ENCODE results near the gene PDCD7.
A peak's percentile ranks its signal among the peaks of the same experiment; 100 is the strongest.
"Not testable (repeated sequence)": the region's sequence is repeated elsewhere in the genome, so short reads cannot be mapped to it uniquely, and the experiment has no call there.

The PDCD7 gene, protein sequence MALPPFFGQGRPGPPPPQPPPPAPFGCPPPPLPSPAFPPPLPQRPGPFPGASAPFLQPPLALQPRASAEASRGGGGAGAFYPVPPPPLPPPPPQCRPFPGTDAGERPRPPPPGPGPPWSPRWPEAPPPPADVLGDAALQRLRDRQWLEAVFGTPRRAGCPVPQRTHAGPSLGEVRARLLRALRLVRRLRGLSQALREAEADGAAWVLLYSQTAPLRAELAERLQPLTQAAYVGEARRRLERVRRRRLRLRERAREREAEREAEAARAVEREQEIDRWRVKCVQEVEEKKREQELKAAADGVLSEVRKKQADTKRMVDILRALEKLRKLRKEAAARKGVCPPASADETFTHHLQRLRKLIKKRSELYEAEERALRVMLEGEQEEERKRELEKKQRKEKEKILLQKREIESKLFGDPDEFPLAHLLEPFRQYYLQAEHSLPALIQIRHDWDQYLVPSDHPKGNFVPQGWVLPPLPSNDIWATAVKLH

DNA sequence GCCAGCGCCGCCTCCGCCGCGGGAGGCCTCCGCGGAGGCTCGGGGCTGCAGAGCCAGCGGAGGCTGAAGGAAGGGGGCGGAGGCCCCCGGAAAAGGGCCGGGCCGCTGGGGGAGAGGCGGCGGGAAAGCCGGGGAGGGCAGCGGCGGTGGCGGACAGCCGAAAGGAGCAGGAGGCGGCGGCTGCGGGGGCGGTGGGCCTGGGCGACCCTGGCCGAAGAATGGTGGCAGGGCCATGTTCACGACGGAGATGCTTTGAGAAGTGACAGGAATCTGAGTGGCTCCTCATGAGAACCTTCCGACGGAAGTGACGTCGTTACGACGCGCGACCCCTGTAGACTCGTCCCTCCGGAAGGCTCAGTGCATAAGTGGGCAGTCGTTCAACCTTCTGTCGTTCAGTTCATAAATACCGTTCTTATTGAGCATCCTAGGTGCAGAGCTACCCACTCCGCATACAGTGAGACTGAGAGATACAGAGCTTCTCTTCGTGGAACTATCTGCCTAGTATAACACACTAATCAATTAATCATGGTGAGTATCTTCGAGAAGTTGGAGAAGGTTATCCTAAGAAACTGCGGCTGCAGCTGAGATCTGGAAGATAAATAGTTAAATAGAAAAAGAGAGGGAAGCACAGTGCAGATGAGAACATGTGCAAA, at the start of gene PDCD7:
TSS of gene PDCD7 (minus strand) at position 261 of the 653 bp plus-strand sequence. CDS start at position 234, 27 bp downstream.
- peak; percentile 50 for DNase-seq

GRCh38 chr15:65182538-65182937, 48.9 kb upstream of the PDCD7 start:
- DNase-seq, result no peak

DNA sequence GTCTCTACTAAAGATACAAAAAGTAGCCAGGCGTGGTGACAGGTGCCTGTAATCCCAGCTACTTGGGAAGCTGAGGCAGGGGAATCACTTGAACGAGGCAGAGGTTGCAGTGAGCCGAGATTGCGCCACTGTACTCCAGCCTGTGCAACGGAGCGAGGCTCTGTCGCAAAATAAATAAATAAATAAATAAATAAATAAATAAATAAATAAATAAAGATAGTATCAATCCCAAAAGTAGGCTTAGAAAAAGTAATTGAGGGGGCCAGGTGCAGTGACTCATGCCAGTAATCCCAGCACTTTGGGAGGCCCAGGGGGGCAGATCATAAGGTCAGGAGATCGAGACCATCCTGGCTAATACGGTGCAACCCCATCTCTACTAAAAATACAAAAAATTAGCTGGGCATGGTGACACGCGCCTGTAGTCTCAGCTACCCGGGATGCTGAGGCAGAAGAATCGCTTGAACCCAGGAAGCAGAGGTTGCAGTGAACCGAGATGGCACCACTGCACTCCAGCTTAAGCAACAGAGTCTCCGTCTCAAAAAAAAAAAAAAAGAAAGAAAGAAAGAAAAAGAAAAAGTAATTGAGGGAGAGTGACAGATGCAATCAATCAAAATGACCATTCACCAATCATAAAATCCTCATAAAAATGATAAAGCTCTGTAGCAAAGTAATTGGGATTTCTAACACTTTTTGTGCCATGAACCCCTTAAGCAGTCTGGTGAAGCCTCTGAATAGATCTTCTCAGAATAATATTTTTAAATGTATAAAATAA, 48.2 kb upstream of the PDCD7 start:
- not testable (repeated sequence) for DNase-seq

DNA sequence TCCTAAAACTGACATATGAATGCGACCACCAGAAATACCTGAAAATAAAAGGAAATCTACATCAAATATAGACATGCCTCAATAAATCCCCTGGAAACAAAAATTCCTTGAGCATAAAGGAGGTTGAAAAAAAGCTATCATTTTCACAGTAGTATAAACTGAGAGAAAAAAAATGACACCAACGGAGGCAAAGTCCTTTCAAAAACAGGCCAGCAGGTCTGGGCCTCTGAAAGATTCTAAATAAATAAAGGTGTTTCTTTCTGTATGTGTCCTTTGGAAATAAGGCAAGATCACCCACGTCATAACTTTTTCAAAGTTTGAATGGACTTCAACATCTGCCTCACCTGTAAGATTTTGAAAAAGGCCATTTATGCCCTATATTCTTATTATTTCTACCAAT, 46.6 kb upstream of the PDCD7 start:
- no peak for DNase-seq

DNA sequence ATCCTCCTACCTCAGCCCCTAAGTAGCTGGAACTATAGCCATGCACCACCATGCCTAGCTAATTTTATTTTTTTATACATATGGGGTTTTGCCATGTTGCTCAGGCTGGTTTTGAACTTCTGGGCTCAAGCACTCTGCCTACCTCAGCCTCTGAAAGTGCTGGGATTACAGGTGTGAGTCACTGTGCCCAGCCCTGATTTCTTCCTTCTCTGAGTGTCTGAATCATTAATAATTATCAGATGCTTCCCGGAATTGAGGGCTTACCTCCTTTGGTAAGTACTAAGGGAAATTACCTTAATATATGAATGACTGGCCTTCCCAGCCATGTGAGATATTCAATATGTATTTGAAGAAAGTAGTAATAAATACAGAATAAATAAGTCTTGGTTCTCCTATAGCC, 44.3 kb upstream of the PDCD7 start:
- no peak for DNase-seq

DNA sequence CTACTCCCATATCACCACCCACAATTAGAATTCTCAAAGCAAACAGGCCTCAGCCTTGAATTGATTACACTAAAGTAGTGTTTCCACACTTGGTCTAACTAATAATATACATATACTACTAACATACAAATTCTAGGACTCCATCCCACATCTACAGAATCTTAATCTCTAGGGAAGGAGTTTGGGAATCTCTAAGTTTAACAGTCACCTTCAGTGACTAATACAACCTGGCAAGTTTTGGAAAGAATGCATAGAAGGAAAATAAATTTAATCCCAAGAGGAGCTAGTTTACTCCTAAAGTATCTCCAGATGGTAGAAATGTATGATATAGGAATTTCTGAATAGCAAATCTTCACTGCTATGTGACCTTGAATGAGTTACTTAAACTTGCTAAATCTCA, 42.4 kb upstream of the PDCD7 start:
- no peak for DNase-seq

- no peak for DNase-seq
Observed at GRCh38 chr15:65175511-65175910, 41.9 kb upstream of the PDCD7 start.

DNA sequence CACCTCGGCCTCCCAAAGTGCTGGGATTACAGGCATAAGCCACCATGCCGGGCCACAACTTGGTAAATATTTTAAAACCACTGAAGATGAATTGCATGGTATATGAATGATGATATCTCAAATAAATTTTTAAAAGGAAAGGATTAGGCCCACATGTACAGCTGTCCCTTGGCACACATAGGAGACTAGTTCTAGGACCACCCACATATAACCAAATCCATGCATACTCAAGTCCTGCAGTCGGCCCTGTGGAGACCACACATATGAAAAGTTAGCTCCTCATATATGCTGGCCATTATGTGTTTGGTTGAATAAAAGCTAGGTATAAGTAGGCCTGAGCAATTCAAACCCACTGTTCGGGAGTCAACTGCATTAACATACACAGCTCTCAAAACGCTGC, 40.9 kb upstream of the PDCD7 start:
- no peak for DNase-seq

DNA sequence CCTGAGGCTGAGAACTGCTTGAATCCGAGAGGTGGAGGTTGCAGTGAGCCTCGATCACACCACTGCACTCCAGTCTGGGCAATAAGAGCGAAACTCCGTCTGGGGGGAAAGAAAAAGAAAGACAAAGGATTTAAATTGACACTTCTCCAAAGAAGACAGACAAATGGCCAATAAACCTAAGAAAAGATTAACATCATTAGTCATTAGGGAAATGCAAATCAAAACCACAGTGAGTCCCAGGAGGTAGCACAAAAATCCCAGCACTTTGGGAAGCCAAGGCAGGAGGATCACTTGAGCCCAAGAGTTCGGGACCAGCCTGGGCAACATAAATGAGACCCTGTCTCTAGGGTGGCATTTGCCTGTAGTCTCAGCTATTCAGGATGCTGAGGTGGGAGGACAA, 38.9 kb upstream of the PDCD7 start:
- DNase-seq, result no peak

DNA sequence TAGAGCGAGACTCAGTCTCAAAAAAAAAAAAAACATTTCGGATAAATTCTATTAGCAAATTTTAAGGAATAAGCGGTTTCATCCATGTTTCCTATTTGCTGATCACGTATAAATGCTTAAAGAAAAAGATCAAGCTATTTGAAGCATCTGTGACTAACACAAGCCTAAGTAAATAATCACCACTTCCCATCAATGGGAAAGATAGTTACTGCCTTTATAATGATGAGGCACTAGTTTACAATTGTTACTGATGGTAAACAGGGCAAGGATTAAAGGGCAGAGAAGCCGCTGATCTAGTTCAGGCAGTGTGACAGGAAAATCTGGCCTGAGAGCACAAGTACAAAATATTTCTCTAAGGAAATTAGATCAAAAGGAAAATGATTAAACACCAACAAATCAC, 37.8 kb upstream of the PDCD7 start:
- DNase-seq, result no peak

DNA sequence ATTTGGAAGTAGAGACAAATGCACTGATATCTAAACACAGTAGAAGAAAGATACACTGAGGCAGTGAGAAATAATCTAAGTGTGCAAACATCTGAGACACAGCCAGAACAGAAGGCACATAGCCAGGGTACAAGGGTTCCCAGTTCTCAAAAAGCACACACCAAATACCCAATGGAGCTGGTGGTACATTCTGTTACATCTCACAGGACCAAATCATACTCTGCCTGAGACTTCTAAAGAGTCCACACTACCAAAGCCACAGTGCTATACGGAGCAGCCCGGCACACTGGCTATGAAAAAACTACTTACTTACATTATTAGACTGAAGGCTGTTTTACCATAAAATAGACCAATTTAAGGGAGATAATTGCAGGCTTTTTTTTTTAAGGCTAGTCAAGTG, 32.3 kb upstream of the PDCD7 start:
- no peak for DNase-seq

DNA sequence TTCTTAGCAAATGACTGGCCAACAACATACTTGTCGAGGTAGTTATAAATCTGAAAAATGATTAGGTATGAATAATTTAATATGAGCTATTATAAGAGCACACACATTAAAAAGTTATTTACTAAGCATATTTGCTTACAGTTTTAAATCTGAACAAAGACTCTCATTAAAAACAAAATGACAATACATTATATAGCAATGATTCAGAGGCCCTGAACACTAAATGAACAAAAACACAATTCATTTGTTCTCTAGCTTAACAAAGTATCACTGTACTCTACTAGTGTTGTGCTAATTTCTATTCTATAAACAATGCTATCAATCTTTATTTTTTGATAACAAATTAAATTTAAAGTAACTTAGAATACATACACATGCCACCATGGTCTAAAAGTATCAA, 30.5 kb upstream of the PDCD7 start:
- DNase-seq, result no peak

- DNase-seq, result no peak
Observed at GRCh38 chr15:65163041-65163440, 29.4 kb upstream of the PDCD7 start.

DNA sequence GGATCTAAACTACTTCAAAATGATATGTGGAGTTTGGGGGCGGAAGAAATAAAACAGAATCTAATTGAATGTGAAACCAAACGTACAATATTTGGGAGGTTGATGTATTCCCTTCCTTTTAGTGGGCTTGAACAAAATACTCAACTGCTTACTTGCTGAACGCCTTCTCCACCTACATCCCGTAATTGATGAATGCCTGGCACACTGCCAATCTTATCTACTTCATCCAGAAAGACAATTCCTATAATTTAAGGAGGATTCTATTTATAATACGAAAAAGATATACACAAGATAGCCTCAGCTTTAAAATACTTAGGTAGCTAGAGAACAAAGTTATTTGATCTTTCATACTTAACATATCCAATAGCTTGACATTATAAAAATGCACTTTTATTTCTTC, 23.1 kb upstream of the PDCD7 start:
- DNase-seq, result no peak

DNA sequence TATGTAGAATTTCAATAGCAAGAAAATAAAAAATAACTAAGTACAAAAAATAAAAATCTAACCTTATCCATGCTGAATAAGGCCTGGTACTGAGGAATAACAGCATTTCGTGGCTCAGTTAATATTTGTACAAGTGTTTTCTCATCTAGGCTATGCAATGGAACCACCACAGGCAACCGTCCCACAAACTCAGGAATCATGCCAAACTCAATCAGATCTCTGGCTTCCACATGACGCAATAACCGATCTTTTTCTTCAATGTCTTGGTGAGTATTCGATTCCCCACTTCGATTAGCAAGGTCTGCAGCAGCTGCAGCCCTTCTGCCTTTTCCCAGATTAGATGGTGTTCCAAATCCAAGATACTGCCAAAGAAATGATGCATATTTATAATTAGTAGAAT, 21.1 kb upstream of the PDCD7 start:
- no peak for DNase-seq

GRCh38 chr15:65147902-65148301, 14.3 kb upstream of the PDCD7 start:
- DNase-seq, result no peak

GRCh38 chr15:65146438-65146837, 12.8 kb upstream of the PDCD7 start:
- no peak for DNase-seq

- DNase-seq, result not testable (repeated sequence)
Observed at GRCh38 chr15:65138631-65139030, 5.0 kb upstream of the PDCD7 start.

DNA sequence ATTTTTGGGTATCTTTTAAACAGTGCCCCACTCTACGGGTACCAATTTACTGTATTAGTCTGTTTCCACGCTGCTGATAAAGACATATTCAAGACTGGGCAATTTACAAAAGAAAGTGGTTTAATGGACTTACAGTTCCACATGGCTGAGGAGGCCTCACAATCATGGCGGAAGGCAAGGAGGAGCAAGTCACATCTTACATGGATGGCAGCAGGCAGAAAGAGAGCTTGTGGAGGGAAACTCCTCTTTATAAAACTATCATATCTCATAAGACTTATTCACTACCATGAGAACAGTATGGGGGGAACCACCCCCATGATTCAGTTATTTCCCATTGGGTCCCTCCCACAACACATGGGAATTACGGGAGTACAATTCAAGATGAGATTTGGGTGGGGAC, 4.3 kb upstream of the PDCD7 start:
- DNase-seq, result not testable (repeated sequence)

DNA sequence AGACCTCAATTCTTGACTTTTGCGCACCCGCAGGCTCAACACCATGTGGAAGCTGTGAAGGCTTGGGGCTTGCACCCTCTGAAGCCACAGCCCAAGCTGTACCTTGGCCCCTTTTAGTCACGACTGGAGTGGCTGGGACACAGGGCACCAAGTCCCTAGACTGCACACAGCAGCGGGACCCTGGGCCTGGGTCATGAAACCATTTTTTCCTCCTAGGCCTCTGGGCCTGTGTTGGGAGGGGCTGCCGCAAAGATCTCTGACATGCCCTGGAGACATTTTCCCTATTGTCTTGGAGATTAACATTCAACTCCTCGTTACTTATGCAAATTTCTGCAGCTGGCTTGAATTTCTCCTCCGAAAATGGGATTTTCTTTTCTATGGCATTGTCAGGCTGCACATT, 3.5 kb upstream of the PDCD7 start:
- DNase-seq, result not testable (repeated sequence)

DNA sequence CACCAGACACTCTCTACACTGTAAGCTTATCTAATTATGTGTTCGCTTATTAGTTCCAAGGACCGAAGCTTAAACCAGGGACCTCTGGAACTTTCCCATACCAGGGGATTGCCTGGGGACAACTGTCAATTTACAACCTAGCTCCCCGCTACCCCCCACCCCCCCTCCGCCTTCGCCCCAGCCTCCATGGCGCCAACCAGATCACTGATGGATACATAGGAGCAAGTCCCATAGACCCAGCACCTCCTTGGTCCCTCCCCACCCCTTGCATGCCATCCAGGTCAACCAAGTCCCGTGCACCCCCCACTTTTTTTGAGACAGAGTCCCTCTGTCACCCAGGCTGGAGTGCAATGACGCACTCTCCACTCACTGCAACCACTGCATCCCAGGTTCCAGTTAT, 930 bp upstream of the PDCD7 start:
- DNase-seq, result no peak

DNA sequence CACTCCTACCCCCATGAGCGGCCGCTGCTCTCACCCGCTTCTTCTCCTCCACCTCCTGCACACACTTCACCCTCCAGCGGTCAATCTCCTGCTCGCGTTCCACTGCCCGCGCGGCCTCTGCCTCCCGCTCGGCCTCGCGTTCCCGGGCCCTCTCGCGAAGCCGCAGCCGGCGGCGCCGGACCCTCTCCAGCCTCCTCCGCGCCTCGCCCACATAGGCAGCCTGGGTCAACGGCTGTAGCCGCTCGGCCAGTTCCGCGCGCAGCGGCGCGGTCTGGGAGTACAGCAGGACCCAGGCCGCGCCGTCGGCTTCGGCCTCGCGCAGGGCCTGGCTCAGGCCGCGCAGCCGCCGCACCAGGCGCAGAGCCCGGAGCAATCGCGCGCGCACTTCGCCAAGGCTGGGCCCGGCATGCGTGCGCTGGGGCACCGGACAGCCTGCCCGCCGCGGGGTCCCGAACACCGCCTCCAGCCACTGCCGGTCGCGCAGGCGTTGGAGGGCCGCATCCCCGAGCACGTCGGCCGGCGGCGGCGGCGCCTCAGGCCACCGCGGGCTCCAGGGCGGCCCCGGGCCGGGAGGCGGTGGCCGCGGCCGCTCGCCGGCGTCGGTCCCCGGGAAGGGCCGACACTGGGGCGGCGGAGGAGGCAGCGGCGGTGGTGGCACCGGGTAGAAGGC, 595 bp downstream of the PDCD7 start:
- no peak for DNase-seq

- DNase-seq, result no peak
Observed at GRCh38 chr15:65130941-65131340, 2.7 kb downstream of the PDCD7 start.

Measured in DMS79 (cell line).